Effector CD4-positive, alpha-beta T cell (primary cell): ENCODE measurements around the gene KNTC1.

Source experiments
- DNase-seq: peaks from one replicate; pipeline ENCODE4 v3.0.0-alpha.2; 2020

KNTC1 gene

DNA sequence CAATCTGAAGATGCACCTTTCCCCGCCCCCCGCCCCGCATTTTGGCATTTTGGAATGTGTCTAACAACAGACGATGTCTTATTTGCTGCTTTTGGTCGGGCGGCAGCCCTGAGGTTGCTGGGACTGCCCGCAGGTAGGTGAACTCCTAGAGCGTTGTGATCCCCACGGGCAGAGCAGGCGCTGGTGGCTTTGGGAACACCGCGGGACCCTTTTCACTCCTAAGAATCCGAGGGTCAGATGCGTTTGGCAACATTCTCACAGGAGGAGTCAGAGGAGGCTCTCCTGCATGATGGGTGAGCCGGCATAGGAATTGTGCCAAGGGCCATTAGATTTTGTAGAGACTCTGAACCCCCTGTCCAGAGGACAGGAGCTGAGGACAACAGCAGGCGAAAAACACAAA is 134.2 kb downstream of the KNTC1 start:
- DNase-seq: no peak

DNA sequence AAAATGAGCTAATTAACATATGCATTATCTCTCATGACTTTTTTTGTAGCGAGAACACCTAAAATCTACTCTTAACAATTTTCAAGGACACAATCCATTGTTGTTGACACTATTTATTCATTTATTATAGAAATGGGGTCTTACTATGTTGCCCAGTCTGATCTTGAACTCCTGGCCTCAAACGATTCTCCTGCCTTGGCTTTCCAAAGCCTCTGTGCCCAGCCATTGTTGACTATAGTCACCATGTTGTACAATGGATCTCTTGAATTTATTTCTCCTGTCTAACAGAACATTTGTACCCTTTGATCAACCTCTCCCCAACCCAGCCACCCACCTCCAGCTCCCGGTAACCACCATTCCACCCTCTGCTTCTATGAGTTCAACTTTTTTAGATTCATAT is 134.9 kb downstream of the KNTC1 start:
- DNase-seq: no peak

DNA sequence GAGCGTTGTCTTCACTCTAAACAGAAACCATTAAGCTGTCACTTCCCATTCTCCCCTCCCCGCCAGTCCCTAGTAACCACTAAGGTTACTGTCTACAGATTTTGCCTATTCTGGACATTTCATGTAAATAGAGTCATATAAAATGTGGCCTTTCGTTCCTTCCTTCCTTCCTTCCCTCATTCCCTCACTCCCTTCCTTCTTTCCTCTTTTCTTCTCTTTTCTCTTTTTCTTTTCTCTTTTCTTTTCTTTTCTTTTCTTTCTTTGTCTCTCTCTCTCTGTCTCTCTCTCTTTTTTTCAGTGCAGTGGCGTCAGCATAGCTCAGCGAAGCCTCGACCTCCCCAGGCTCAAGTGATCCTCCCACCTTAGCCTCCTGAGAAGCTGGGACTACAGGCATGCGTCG is 138.3 kb downstream of the KNTC1 start:
- no peak for DNase-seq

DNA sequence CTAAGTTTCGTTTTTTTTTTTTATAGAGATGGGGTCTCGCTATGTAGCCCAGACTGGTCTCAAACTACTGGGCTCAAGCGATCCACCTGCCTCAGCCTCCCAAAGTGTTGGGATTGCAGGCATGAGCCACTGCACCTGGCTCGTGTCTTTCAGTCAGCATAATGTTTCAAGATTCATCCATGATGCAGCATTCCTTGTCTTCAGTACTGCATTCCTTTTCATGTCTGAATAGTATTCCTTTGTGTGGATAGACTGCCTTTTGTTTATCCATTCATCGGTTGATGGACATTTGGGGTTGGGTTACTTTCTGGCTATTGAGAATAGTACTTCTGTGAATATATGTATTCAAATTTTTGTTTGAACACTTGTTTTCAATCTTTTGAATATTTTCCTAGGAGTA is 138.7 kb downstream of the KNTC1 start:
- no peak for DNase-seq

DNA sequence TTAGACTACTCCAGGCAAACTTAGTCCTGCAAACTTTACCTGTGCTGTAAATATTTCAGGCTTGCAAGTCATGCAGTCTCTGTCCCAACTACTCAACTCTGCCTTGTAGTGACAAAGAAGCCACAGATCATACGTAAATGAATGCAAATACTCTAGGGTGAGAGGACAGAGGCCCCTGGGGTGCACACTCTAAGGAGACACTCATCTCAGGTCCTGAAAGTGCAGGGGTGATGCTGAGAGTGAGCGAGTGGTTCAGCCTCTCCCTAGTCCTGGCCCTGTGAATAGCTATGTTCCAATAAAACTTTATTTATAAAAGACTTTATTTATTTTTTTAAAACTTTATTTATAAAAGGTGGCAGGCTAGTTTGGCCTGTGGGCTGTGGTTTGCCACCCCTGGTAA is 141.2 kb downstream of the KNTC1 start:
- DNase-seq: no peak

DNA sequence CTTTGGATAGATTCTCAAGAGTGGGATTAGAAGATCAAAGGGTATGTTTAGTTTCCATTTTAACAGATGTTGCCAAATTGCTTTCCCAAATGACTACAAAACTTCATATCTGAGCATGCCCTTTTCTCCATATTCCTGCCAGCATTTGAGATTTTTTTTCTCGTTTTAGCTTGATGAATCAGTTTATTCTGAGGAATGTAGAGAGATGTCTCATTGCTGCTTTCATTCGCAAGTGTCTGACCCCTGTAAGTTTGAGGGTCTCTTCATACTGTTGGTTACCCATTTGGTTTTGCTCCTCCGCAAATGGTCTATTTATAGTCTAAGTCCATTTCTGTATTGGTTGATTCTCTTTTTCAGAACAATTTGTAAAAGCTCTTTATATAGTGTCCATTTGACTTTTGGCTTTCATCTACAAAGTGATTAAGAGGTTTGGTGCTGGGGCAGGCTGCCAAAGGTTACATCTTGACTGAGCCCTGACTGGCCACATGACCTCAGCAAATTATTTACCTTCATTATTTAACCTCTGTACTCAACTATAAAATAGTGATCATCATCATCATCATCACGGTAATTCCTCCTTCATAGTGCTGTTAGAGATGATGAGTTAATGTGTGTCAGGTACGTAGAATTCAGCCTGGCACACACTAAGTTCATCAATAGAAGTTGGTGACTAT is 142.5 kb downstream of the KNTC1 start:
- DNase-seq: no peak

DNA sequence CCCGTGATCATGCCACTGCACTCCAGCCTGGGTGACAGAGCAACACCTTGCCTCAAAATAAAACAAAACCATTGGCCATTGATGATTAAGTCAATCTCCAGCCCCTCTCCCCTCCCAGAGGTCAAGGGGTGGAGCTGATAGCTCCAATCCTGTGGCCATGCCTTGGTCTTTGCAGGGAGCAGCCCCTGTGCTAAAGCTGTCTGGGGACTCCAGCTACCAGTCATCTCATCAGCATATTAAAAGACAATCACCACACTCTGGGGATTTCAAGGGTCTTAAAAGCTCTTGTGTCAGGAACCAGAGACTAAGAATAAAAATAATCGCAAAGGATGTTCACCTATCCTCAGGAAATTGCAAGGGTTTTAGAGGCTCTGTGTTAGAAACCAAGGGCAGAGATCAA is 145.5 kb downstream of the KNTC1 start:
- DNase-seq: no peak
